Chondrocyte (in vitro differentiated cells): ENCODE results near the gene CASP9. TPM values are rescaled to one million over a fixed set of nuclear protein-coding genes. Genes with fewer than 3 reads are reported as not detected.
A peak's percentile ranks its signal among the peaks of the same experiment; 100 is the strongest.

ENCODE experiments used
- DNase-seq: peaks from one replicate; pipeline ENCODE4 v3.0.0; 2021; ENCODE audit warnings: mixed read lengths, low spot score
- H3K27ac Mint-ChIP-seq: one replicate; pipeline ENCODE4 v1.8.0; 2021; ENCODE audit warnings: mild to moderate bottlenecking, moderate library complexity, mixed read lengths; ENCODE audit not compliant: unreplicated experiment
- H3K27me3 Mint-ChIP-seq: 2 replicates; pipeline ENCODE4 v1.8.0; 2021; ENCODE audit warnings: low read depth, mixed read lengths
- H3K36me3 Mint-ChIP-seq: 2 replicates; pipeline ENCODE4 v1.8.0; 2021; ENCODE audit warnings: low read depth, mixed read lengths
- H3K4me1 Mint-ChIP-seq: 2 replicates; pipeline ENCODE4 v1.8.0; 2021; ENCODE audit warnings: low read depth, mild to moderate bottlenecking, mixed read lengths
- H3K4me3 Mint-ChIP-seq: one replicate; pipeline ENCODE4 v1.8.0; 2021; ENCODE audit warnings: mild to moderate bottlenecking, moderate library complexity, mixed read lengths; ENCODE audit not compliant: unreplicated experiment
- H3K9me3 Mint-ChIP-seq: 2 replicates; pipeline ENCODE4 v1.8.0; 2021; ENCODE audit warnings: low read depth, mixed read lengths
- total RNA-seq: library from RNA; stranded (reverse); gene quantifications from 3 replicates; pipeline ENCODE4 v1.2.1, GENCODE V29; 2021
- TF ChIP-seq, protein P1 (sequence below): fragments of 200-600 bp; sonication (generic); IDR thresholded peaks from 2 replicates; pipeline ENCODE4 v1.5.0; 2021; ENCODE audit warnings: antibody characterized with exemption, mild to moderate bottlenecking, moderate library complexity

CASP9 gene
- total RNA-seq, 1 donor from 2014 or later: 11.6 TPM

DNA sequence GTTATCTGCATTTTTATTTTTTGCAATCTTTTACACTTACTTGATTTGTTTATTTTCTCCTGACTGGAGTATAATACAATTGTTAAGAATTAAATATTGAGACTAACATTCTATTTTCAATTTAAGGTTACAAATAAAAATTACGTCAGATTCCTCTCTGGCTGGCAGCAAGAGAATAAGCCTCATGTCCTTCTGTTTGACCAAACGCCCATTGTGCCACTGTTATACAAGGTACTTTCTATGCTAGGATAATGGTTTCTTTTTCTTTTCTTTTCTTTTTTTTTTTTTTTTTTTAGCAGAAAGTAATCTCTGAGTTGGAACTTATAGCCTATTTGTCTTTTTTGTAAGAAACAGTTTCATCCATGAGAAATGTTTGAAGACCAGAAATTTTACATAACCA lies 22.6 kb upstream of the CASP9 start:
- H3K36me3 Mint-ChIP-seq: peaks cover 24% of the 10 kb centered on the region
- no peaks in the 10 kb centered on the region for H3K27me3 Mint-ChIP-seq
- H3K9me3 Mint-ChIP-seq: no peaks in the 10 kb centered on the region
- DNase-seq: no peak
- TF ChIP-seq, protein P1, sequence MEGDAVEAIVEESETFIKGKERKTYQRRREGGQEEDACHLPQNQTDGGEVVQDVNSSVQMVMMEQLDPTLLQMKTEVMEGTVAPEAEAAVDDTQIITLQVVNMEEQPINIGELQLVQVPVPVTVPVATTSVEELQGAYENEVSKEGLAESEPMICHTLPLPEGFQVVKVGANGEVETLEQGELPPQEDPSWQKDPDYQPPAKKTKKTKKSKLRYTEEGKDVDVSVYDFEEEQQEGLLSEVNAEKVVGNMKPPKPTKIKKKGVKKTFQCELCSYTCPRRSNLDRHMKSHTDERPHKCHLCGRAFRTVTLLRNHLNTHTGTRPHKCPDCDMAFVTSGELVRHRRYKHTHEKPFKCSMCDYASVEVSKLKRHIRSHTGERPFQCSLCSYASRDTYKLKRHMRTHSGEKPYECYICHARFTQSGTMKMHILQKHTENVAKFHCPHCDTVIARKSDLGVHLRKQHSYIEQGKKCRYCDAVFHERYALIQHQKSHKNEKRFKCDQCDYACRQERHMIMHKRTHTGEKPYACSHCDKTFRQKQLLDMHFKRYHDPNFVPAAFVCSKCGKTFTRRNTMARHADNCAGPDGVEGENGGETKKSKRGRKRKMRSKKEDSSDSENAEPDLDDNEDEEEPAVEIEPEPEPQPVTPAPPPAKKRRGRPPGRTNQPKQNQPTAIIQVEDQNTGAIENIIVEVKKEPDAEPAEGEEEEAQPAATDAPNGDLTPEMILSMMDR: no peak
- H3K4me1 Mint-ChIP-seq: peaks cover 17% of the 10 kb centered on the region
- H3K4me3 Mint-ChIP-seq: no peak overlapping the region
- H3K27ac Mint-ChIP-seq: no peak overlapping the region

- Mint-ChIP-seq H3K27ac (peak overlapping the region; percentile 88), H3K36me3 (peaks cover 29% of the 10 kb centered on the region), H3K27me3 (no peaks in the 10 kb centered on the region), H3K4me3 (no peak overlapping the region), H3K9me3 (no peaks in the 10 kb centered on the region), H3K4me1 (peaks cover 21% of the 10 kb centered on the region)
- DNase-seq: no peak
- TF ChIP-seq, protein P1: no peak
Observed at GRCh38 chr1:15543589-15544568, 19.9 kb upstream of the CASP9 start.

DNA sequence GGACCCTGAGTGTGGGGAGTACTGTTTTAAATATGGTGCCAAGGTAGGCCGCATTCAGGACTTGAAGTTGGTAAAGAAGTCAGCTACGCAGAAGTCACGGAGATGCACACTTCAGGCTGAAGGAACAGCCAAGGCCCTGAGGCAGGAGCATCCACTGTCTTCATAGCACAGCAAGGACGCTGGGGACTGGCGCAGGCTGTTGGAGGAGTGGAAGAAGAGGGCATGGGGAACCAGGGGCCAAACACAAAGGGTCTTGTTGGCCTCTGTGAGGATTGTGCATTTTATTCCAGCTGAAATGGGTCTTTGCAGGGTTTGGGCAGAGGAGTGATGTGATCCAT lies 19.2 kb upstream of the CASP9 start:
- TF ChIP-seq, protein P1: no peak
- Mint-ChIP-seq H3K27me3 (no peaks in the 10 kb centered on the region), H3K4me3 (no peak overlapping the region), H3K4me1 (peaks cover 24% of the 10 kb centered on the region), H3K36me3 (peaks cover 32% of the 10 kb centered on the region), H3K9me3 (no peaks in the 10 kb centered on the region), H3K27ac (peak overlapping the region; percentile 88)
- no peak for DNase-seq

- TF ChIP-seq, protein P1: no peak
- Mint-ChIP-seq H3K27ac (peak overlapping the region; percentile 88), H3K9me3 (no peaks in the 10 kb centered on the region), H3K27me3 (no peaks in the 10 kb centered on the region), H3K4me1 (peaks cover 24% of the 10 kb centered on the region), H3K36me3 (peaks cover 27% of the 10 kb centered on the region), H3K4me3 (no peak overlapping the region)
- DNase-seq: no peak
Observed at GRCh38 chr1:15542388-15543250, 18.6 kb upstream of the CASP9 start.

DNA sequence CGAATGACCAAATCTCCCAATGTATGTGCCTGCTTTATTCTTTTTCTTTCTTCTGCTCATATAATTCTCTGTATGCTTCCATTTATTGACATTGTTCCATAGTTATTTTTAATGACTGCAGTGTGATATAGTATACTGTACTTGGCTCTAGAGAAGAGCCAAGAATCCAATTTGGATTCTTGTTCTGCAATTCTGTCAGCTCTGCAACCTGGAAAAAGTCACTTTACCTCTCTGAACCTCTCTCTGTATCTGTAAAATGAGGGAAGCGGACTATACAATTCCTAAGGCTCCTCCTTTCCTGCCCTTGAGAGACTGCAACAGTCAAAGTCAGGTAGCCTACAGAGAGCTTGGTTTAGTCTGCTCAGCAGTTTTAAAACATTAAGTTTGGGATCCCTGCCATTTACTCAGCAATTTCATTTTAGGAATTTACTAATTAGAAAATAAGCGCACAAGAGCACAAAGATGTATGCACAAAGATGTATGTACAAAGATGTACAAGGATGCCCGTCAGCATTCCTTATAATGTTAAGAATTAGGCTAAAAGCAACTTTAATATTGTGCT lies 17.3 kb upstream of the CASP9 start:
- DNase-seq: no peak
- no peaks in the 10 kb centered on the region for H3K27me3 Mint-ChIP-seq
- TF ChIP-seq, protein P1: no peak
- H3K27ac Mint-ChIP-seq: no peak overlapping the region
- H3K4me1 Mint-ChIP-seq: peaks cover 24% of the 10 kb centered on the region
- no peak overlapping the region for H3K4me3 Mint-ChIP-seq
- H3K9me3 Mint-ChIP-seq: no peaks in the 10 kb centered on the region
- H3K36me3 Mint-ChIP-seq: peaks cover 30% of the 10 kb centered on the region
